ENCODE results near the gene PNMA8C.

Gene PNMA8C

GRCh38 chr19:46428239-46429135, at the start of gene PNMA8C:
PNMA8C (minus strand) TSS chr19:46428936; CDS start chr19:46428359, 577 bp downstream.
- no peak for DNase-seq

DNA sequence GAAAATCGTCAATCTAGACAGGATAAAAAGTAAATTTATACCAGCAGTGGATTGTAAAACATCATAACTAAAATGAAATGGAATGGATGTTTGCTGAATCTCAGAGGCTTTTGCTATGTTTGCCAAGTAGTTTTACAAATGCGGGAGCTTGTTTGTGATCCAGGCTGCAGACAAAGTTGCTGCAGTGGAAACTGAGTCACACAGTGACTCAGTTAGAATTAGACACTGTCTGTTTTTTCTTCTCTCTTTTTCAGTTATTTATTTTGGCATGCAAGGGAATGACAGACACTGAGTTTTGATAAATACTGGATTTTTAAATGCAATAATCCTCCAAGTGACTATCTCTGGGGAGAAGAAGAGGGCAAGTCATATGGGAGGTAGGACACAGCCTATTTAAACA, 47.2 kb upstream of the PNMA8C start:
- DNase-seq: no peak

- DNase-seq: no peak
These were observed 45.5 kb upstream of the PNMA8C start for GRCh38 chr19:46474211-46474610.

DNA sequence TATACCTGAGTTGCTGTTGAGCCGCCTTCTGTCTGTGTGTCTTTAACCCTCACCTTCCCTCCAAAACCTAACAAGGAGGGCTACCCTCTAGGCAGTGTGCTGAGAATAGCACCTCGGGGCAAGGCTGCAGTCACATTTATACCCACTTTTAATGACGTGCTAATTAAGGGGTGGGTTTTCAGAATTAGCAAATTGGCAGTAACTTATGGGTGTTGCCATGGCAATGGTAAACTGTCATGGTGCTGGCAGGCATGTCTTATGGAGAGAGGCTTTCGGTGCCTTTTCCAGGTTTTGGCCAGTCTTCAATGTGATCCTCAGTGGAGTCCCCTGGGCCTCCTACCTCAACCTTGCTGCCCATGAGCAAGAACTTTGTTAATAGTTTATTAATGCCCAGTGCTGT, 43.9 kb upstream of the PNMA8C start:
- no peak for DNase-seq

DNA sequence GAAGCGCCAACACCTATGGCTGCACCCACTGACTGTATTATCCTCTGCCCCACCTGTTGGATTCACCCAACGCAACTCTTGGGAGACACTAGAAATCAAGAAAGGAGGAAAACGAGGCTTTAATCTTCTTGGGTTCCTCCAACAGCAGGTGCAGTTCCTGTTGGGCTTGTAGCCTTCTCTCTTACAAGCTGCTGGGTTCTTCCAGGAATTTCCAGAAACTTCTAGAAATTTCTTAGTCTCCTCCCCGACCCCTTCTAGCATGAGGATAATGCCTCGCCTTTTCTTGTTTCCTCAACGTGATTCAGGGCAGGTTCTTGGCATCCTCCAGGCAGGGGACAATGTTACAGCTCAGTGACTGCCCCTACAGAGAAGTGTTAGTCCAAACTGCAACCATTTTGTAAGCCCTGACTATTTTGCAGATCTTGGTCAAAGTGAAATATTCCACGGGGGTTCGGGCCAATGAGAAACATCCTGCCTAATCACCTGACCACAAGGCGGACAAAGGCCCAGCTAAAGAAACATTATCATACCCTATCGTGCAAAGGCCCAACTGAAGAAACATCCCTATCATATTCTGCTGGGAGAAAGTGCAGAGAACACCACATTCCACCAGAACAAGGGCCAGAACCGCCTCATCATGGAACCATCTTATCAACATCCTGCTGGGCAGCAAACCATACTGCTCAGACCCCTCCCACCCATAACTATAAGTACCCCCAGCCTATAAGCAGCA, 43.2 kb upstream of the PNMA8C start:
- no peak for DNase-seq

- no peak for DNase-seq
These were observed 42.5 kb upstream of the PNMA8C start, which contains the start of gene PNMA8A for GRCh38 chr19:46471116-46471733. PNMA8A (minus strand) TSS chr19:46471563; CDS start chr19:46471035, 528 bp downstream.

GRCh38 chr19:46470376-46470775, 41.6 kb upstream of the PNMA8C start:
- no peak for DNase-seq

- DNase-seq: no peak
These were observed 40.9 kb upstream of the PNMA8C start for GRCh38 chr19:46469541-46470185.

DNA sequence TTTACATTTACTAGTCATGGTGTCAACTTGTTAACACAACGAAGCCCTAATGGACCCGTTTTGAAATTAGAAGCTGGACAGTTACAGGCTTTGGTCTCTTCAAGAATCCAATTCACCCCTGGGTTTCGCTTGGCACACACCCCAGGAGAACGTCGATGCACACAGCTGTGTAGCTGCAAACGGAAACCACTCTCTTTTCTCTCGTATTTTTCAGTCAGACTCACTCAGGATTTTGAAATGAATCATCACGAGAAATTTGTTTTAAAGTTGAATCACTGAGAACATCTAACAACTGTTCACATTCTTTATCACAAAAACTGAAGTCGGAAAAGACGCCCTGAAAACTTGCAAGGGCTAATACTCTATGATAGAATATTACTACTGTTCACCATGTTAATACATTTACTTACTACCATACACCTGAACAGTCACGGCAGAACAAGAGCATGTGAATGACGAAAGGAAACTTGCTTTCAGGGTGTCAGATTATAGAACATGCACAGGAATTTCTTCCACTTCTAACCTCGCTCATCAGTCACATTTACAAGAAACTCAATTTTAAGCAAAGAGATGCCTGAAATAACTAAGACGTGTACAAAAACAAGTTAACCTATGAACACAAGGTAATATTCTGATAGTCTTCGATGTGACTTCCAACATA, 37.9 kb upstream of the PNMA8C start:
- no peak for DNase-seq

DNA sequence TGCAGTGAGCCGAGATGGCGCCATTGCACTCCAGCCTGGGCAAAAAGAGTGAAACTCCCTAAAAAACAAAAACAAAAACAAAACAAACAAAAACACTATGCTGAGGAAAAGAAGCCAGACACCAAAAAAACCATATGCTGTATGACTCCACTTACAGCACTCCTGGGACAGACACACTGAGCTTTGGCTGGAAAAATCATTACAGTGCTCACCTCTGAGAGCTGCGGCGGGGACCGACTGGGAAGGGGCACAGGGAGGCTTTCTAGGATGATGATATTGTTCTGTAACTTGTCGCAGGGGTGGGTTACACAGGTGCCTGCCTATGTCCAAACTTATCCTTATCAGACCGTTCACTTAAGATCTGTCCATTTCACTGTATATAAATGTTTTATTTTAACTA, 34.8 kb upstream of the PNMA8C start:
- DNase-seq: no peak

DNA sequence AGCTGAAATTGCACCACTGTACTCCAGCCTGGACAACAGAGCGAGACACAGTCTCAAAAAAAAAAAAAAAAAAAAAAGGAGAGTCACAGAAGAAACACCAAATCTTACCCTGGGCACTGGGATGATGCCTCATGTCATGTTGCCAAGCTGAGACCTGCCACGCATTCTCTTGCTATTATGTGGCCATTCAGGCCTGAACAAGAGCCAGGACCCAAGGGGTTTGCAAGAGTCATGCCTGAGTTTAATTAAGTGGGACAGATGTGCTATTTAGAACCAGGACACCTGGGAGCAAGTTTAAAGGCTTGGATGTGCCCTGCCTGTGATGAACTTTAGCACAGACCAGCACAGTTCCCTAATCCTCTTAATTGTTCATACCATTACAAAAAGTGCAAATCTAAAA, 32.8 kb upstream of the PNMA8C start:
- DNase-seq: no peak

- DNase-seq: no peak
These were observed 32.2 kb upstream of the PNMA8C start for GRCh38 chr19:46460981-46461380.

GRCh38 chr19:46460055-46460454, 31.3 kb upstream of the PNMA8C start:
- DNase-seq: no peak

DNA sequence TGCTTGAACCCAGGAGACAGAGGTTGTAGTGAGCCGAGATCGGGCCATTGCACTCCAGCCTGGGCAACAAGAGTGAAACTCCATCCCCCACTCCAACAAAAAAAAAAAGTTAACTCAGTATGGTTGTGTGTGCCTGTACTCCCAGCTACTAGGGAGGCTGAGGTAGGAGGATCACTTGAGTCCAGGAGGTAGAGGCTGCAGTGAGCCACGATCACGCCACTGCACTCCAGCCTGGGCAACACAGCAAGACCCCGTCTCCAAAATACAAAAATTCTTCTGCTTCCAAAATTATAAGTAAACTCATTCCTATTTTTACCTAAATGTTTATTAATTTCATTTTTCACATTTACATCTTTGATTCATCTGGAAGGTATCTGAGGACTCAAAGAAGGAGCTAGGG, 28.2 kb upstream of the PNMA8C start:
- no peak for DNase-seq

GRCh38 chr19:46454244-46454643, 25.5 kb upstream of the PNMA8C start:
- no peak for DNase-seq

- DNase-seq: no peak
These were observed 24.9 kb upstream of the PNMA8C start for GRCh38 chr19:46453661-46454060.

- DNase-seq: no peak
These were observed 23.4 kb upstream of the PNMA8C start for GRCh38 chr19:46452186-46452585.

DNA sequence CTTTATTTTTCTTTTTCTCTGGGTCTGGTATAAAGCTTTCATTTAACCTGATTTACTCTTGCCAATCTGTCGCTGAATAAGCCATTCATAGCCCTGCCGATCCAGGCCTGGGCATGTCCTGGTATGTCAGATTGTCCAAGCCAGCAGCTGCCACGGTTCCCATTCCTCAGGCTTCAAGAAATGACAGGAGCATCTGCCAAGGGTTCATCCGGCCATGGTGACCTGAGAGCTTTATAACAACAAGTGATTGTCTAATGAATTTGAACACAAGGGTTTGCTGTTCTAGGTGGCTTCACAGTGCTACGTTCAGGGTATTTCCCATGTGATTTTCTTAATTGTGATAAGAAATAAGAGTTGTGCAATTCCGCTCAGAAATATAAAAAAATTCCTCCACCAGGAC, 22.6 kb upstream of the PNMA8C start:
- no peak for DNase-seq

DNA sequence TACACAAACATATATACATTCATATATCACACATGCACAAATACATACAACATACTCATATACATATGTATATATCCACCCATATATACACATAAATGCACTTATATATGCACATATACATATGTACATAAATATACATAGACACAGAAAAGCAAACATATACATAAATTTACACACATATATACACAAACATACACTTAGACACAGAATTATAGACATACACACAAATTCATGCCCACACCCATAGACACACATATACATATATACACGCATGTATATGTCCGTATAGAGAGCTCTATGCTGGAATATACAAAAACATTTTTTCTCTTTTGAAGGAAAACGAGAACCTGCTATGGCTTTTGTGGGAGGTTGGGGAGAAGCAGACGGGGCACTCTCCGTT, 22.0 kb upstream of the PNMA8C start:
- no peak for DNase-seq

- DNase-seq: no peak
These were observed 20.5 kb upstream of the PNMA8C start for GRCh38 chr19:46449228-46449627.

- no peak for DNase-seq
These were observed 19.9 kb upstream of the PNMA8C start for GRCh38 chr19:46448601-46449000.

DNA sequence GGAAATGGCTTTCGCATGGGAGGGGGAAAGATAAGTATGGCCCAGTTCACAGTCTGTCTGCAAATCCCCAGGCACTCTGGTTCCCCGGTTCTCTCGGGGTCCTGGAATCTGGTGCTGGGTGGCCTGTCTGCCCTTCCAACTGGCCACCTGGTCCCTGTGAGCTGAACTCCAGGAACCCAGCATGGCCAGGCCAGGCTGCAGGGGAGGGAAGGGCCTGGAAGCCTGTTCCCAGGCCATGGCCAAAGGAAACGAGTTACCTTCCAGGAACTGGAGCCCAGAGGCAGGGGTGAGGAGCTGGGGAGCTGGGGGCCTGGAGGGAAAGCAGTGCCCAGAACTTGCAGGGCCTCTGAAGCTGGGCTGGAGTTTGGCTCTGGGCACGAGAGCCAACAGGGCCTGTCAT, 19.1 kb upstream of the PNMA8C start:
- no peak for DNase-seq

DNA sequence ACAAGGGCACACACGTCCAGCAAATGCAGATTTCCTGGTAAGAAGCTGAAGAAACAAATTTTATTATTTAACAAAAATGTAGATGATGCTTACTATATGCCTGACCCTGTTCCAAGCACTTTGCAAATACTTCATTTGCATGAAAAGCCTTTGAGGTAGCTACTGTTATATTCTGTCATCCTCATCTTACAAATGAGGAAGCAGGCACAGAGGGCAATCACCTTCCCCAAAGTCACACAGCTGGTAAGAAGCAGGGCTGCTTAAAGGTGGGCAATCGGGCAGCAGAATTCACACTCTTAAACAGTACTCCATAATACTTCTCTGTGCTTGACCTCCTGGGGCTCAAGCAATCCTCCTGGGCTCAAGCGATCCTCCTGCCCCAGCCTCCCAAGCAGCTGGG, 18.3 kb upstream of the PNMA8C start:
- DNase-seq: no peak
